Measurements from ENCODE around the gene ZNF223.

DNA sequence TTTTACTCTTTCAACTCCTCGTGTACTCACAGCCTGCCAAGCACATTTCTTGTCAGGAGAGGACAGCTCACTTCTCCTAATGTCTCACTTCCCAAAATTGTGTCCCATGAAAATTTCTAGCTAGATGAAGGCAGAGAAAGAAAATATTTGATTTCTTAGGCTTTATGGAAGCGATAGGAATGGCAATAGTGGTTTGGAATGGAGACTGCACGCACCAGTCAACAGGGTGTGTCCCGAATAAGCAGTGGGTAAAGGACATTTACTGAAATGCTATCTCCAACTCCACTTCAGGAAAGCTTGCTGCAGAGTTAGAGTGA, 27.0 kb upstream of the ZNF223 start:
- TF ChIP-seq OSR1 (CRISPR knock-in tag; IDR thresholded peaks at IDR 0.05) (no peak), ZNF565 (CRISPR knock-in tag; conservative IDR thresholded peaks at IDR 0.05; ENCODE audit: low read depth) (no peak), CSDC2 (CRISPR knock-in tag; IDR thresholded peaks at IDR 0.05) (no peak), ARNTL (CRISPR knock-in tag; IDR thresholded peaks at IDR 0.05; ENCODE audit: borderline replicate concordance, low read depth) (no peak), BACH2 (CRISPR knock-in tag; IDR thresholded peaks at IDR 0.05; ENCODE audit: borderline replicate concordance) (no peak), ZFP30 (CRISPR knock-in tag; IDR thresholded peaks at IDR 0.05) (no peak)
- TF ChIP-seq, protein P1, sequence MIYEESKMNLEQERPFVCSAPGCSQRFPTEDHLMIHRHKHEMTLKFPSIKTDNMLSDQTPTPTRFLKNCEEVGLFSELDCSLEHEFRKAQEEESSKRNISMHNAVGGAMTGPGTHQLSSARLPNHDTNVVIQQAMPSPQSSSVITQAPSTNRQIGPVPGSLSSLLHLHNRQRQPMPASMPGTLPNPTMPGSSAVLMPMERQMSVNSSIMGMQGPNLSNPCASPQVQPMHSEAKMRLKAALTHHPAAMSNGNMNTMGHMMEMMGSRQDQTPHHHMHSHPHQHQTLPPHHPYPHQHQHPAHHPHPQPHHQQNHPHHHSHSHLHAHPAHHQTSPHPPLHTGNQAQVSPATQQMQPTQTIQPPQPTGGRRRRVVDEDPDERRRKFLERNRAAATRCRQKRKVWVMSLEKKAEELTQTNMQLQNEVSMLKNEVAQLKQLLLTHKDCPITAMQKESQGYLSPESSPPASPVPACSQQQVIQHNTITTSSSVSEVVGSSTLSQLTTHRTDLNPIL (CRISPR knock-in tag; IDR thresholded peaks at IDR 0.05; ENCODE audit: low read depth): no peak
- TF ChIP-seq, protein P2, sequence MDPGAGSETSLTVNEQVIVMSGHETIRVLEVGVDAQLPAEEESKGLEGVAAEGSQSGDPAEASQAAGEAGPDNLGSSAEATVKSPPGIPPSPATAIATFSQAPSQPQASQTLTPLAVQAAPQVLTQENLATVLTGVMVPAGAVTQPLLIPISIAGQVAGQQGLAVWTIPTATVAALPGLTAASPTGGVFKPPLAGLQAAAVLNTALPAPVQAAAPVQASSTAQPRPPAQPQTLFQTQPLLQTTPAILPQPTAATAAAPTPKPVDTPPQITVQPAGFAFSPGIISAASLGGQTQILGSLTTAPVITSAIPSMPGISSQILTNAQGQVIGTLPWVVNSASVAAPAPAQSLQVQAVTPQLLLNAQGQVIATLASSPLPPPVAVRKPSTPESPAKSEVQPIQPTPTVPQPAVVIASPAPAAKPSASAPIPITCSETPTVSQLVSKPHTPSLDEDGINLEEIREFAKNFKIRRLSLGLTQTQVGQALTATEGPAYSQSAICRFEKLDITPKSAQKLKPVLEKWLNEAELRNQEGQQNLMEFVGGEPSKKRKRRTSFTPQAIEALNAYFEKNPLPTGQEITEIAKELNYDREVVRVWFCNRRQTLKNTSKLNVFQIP (CRISPR knock-in tag; IDR thresholded peaks at IDR 0.05; ENCODE audit: borderline replicate concordance, low read depth): no peak

Data from SK-N-SH treated with all-trans-retinoic acid at 6 μM for 48 hours (cell line).